ENCODE results near the gene HNMT. TPM values are rescaled to one million over a fixed set of nuclear protein-coding genes. Genes with fewer than 3 reads are reported as not detected.
A peak's percentile ranks its signal among the peaks of the same experiment; 100 is the strongest.

The HNMT gene
- total RNA-seq, 4 donors from 2014 or later, result 11.2 to 25.5 (median 21.6) TPM

DNA sequence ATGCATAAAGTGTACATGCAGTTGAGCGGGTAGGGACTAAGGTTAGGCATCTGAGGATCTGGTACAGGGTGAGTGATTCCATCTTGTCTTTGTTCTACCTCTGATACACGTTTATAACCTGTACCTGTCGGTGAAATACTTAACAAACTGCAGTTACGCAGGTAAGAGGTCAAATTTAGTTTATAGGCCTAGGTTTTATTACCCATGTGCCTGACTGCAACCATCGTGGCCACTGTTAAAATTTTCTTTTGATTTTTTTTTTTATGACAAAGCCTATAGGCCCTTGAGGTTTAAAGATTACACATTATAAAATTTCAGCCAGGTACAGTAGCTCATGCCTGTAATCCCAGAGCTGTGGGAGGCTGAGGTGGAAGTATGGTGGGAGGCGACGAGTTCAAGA lies 15.4 kb upstream of the HNMT start:
- H3K4me3 ChIP-seq, result no peak overlapping the region
- no peak for TF ChIP-seq POLR2A (IDR thresholded peaks at IDR 0.05; ENCODE audit: low read depth)
- TF ChIP-seq, protein P1, sequence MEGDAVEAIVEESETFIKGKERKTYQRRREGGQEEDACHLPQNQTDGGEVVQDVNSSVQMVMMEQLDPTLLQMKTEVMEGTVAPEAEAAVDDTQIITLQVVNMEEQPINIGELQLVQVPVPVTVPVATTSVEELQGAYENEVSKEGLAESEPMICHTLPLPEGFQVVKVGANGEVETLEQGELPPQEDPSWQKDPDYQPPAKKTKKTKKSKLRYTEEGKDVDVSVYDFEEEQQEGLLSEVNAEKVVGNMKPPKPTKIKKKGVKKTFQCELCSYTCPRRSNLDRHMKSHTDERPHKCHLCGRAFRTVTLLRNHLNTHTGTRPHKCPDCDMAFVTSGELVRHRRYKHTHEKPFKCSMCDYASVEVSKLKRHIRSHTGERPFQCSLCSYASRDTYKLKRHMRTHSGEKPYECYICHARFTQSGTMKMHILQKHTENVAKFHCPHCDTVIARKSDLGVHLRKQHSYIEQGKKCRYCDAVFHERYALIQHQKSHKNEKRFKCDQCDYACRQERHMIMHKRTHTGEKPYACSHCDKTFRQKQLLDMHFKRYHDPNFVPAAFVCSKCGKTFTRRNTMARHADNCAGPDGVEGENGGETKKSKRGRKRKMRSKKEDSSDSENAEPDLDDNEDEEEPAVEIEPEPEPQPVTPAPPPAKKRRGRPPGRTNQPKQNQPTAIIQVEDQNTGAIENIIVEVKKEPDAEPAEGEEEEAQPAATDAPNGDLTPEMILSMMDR (IDR thresholded peaks at IDR 0.05), result no peak
- TF ChIP-seq POLR2AphosphoS5 (IDR thresholded peaks at IDR 0.05), result no peak
- no peak for TF ChIP-seq EP300 (IDR thresholded peaks at IDR 0.05)
- no peaks in the 10 kb centered on the region for H3K9me3 ChIP-seq
- H3K36me3 ChIP-seq, result no peaks in the 10 kb centered on the region
- no peaks in the 10 kb centered on the region for H3K27me3 ChIP-seq
- 71% methylated on average over 7 of the region's 7 CpGs for WGBS
- no peak overlapping the region for H3K27ac ChIP-seq (replicated peaks in 1 of 4)
- intact Hi-C loops (cut with DNase I), result no loop called here
- no peak for DNase-seq (ENCODE audit: extremely low spot score)
- no peaks in the 10 kb centered on the region for H3K4me1 ChIP-seq

DNA sequence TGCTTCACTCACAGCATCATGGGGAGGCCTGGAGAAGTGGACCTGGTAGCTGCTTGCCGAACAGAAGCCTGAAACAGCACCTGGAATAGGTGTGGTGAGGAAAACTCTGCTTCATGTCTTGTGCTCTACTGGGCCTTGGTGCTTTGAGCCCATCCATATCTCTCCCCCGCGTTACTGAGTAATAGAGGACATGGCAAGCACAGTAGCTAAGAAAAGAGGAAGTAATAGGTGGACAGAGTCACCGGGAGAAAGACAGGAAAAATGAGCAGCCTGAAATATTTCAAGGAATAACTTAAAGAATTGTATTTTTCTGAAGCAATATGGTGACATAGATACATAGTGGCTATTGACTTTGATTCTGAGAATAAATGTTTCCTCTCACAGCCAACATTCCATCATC lies 14.0 kb upstream of the HNMT start:
- DNase-seq (ENCODE audit: extremely low spot score), result no peak
- Histone ChIP-seq H3K36me3 (no peaks in the 10 kb centered on the region), H3K4me3 (no peak overlapping the region), H3K27ac (replicated peaks in 1 of 4) (no peak overlapping the region), H3K4me1 (no peaks in the 10 kb centered on the region), H3K9me3 (no peaks in the 10 kb centered on the region), H3K27me3 (no peaks in the 10 kb centered on the region)
- 85% methylated on average over 4 of the region's 4 CpGs for WGBS
- TF ChIP-seq EP300 (IDR thresholded peaks at IDR 0.05) (no peak), POLR2A (IDR thresholded peaks at IDR 0.05; ENCODE audit: low read depth) (no peak), POLR2AphosphoS5 (IDR thresholded peaks at IDR 0.05) (no peak)
- TF ChIP-seq, protein P1 (IDR thresholded peaks at IDR 0.05), result no peak
- intact Hi-C loops (cut with DNase I), result no loop called here

DNA sequence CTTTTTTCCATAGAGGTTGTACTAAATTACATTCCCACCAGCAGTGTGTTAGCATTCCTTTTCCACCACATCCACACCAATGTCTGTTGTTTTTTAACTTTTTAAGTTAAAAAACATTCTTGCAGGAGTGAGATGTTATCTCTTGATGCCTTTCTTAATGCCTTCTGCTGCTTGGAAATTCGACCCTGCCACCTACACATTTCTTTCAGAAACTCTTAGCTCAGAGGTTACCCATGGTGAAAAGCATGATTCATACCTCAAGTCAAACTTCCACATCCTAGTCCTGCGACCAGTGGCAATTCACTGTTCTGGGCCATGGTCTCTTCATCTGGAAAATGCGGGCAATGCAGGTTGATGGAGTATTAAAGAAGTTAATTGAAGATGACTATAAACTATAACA lies 12.7 kb upstream of the HNMT start:
- Histone ChIP-seq H3K27ac (replicated peaks in 1 of 4) (no peak overlapping the region), H3K4me1 (no peaks in the 10 kb centered on the region), H3K27me3 (no peaks in the 10 kb centered on the region), H3K36me3 (no peaks in the 10 kb centered on the region), H3K4me3 (no peak overlapping the region), H3K9me3 (no peaks in the 10 kb centered on the region)
- intact Hi-C loops (cut with DNase I), result no loop called here
- TF ChIP-seq, protein P1 (IDR thresholded peaks at IDR 0.05), result no peak
- TF ChIP-seq POLR2AphosphoS5 (IDR thresholded peaks at IDR 0.05) (no peak), EP300 (IDR thresholded peaks at IDR 0.05) (no peak), POLR2A (IDR thresholded peaks at IDR 0.05; ENCODE audit: low read depth) (no peak)
- no peak for DNase-seq (ENCODE audit: extremely low spot score)
- 81% methylated on average over 3 of the region's 3 CpGs for WGBS

DNA sequence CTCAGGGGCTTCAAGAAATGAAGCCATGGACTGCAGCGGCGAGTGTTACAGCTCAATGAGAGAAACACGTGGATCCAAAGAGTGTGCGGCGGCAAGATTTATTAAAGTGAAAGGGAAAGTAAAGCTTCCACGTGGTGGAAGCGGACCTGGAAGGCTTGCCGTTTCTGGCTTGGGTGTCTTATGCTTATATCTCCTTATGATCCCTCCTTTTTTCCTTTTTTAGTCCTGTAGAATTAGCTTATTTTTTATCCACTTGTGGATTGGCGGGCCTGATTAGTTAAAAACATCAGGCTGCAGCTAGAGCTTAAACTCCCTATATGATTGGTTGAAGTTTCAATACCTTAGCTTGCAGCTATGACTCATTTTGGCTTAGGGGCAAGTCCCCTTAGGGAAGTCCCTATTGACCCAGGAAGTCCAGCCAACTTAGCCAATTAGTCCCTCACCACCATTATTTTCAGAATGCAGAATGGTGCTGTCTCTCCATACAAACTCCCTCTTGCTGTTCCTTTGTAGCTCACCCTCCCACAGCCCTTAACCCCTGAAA lies 11.6 kb upstream of the HNMT start:
- no peaks in the 10 kb centered on the region for H3K36me3 ChIP-seq
- DNase-seq (ENCODE audit: extremely low spot score), result no peak
- intact Hi-C loops (cut with DNase I), result no loop called here
- H3K9me3 ChIP-seq, result no peaks in the 10 kb centered on the region
- no peaks in the 10 kb centered on the region for H3K4me1 ChIP-seq
- peak overlapping the region in 3 of 4 donors; percentile 12 to 33 (median 33) for H3K4me3 ChIP-seq
- no peak overlapping the region for H3K27ac ChIP-seq (replicated peaks in 1 of 4)
- TF ChIP-seq EP300 (IDR thresholded peaks at IDR 0.05), result no peak
- TF ChIP-seq, protein P1 (IDR thresholded peaks at IDR 0.05), result no peak
- no peak for TF ChIP-seq POLR2A (IDR thresholded peaks at IDR 0.05; ENCODE audit: low read depth)
- no peak for TF ChIP-seq POLR2AphosphoS5 (IDR thresholded peaks at IDR 0.05)
- H3K27me3 ChIP-seq, result no peaks in the 10 kb centered on the region
- WGBS, result 51% methylated on average over 9 of the region's 9 CpGs

DNA sequence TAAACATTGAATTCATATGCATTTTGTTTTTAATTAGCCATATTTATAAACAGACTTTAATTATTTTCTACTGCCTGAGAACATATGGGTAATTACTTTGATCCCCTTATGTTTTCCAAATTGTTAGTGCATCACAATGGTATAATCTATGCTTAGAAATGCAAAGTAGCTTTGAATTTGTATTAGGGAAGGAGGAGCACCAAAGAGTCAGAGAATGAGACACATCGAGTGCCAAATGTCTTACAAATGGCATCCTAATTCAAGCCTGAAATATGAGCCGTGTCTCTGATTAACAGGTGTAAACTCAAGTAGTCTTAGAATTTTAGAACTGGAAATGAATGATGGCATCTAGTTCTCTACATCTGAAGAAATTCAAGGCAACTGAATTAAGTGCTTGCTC lies 8.7 kb upstream of the HNMT start:
- Histone ChIP-seq H3K36me3 (no peaks in the 10 kb centered on the region), H3K4me3 (no peak overlapping the region), H3K9me3 (no peaks in the 10 kb centered on the region), H3K27me3 (no peaks in the 10 kb centered on the region), H3K27ac (replicated peaks in 1 of 4) (no peak overlapping the region), H3K4me1 (no peaks in the 10 kb centered on the region)
- WGBS, result 98% methylated on average over 2 of the region's 2 CpGs
- no peak for DNase-seq (ENCODE audit: extremely low spot score)
- TF ChIP-seq, protein P1 (IDR thresholded peaks at IDR 0.05), result no peak
- TF ChIP-seq POLR2AphosphoS5 (IDR thresholded peaks at IDR 0.05) (no peak), POLR2A (IDR thresholded peaks at IDR 0.05; ENCODE audit: low read depth) (no peak), EP300 (IDR thresholded peaks at IDR 0.05) (no peak)
- intact Hi-C loops (cut with DNase I), result no loop called here
